Effector memory CD4-positive, alpha-beta T cell (primary cell): ENCODE data around the gene TRAK1.

Experiments used
- DNase-seq, 3 donors: peaks; one replicate each; pipeline ENCODE4 v3.0.0-alpha.2; 2020
- H3K27ac ChIP-seq: 2 replicates; pipeline ENCODE4 v1.7.0; 2013; ENCODE audit warnings: mild to moderate bottlenecking, low read length, moderate library complexity; ENCODE audit not compliant: insufficient read depth, poor library complexity, severe bottlenecking
- H3K27me3 ChIP-seq: replicated peaks from 2 replicates; pipeline ENCODE4 v1.7.0; 2013; ENCODE audit warnings: mild to moderate bottlenecking, low read length; ENCODE audit not compliant: insufficient read depth, control insufficient read depth, poor library complexity, severe bottlenecking
- H3K36me3 ChIP-seq: 2 replicates; pipeline ENCODE4 v1.7.0; 2013; ENCODE audit warnings: mild to moderate bottlenecking, low read length, moderate library complexity; ENCODE audit not compliant: control insufficient read depth, insufficient read depth
- H3K4me1 ChIP-seq: 2 replicates; pipeline ENCODE4 v1.7.0; 2013; ENCODE audit warnings: low read length, mild to moderate bottlenecking; ENCODE audit not compliant: control insufficient read depth, insufficient read depth, poor library complexity, severe bottlenecking
- H3K4me3 ChIP-seq: 2 replicates; pipeline ENCODE4 v1.7.0; 2013; ENCODE audit warnings: low read length, low read depth, mild to moderate bottlenecking; ENCODE audit not compliant: insufficient read depth, poor library complexity, severe bottlenecking
- H3K9me3 ChIP-seq: 2 replicates; pipeline ENCODE4 v1.7.0; 2013; ENCODE audit warnings: mild to moderate bottlenecking, low read length, moderate library complexity; ENCODE audit not compliant: control insufficient read depth

TRAK1 gene

GRCh38 chr3:42066516-42067181, 24.5 kb upstream of the TRAK1 start:
- H3K27me3 ChIP-seq, result no peaks in the 10 kb centered on the region
- no peak overlapping the region for H3K27ac ChIP-seq
- no peak for DNase-seq
- H3K4me3 ChIP-seq, result no peak overlapping the region
- H3K36me3 ChIP-seq, result no peaks in the 10 kb centered on the region
- H3K4me1 ChIP-seq, result no peaks in the 10 kb centered on the region
- no peaks in the 10 kb centered on the region for H3K9me3 ChIP-seq

GRCh38 chr3:42067326-42067725, 23.8 kb upstream of the TRAK1 start:
- DNase-seq, result no peak
- Histone ChIP-seq H3K27me3 (no peaks in the 10 kb centered on the region), H3K36me3 (no peaks in the 10 kb centered on the region), H3K4me1 (no peaks in the 10 kb centered on the region), H3K27ac (no peak overlapping the region), H3K9me3 (no peaks in the 10 kb centered on the region), H3K4me3 (no peak overlapping the region)

- Histone ChIP-seq H3K27me3 (no peaks in the 10 kb centered on the region), H3K4me1 (no peaks in the 10 kb centered on the region), H3K4me3 (no peak overlapping the region), H3K27ac (no peak overlapping the region), H3K9me3 (no peaks in the 10 kb centered on the region), H3K36me3 (no peaks in the 10 kb centered on the region)
- DNase-seq, result no peak
These were observed 22.7 kb upstream of the TRAK1 start for GRCh38 chr3:42068303-42069088.

- no peak for DNase-seq
- Histone ChIP-seq H3K27ac (no peak overlapping the region), H3K4me3 (no peak overlapping the region), H3K36me3 (no peaks in the 10 kb centered on the region), H3K27me3 (no peaks in the 10 kb centered on the region), H3K4me1 (no peaks in the 10 kb centered on the region), H3K9me3 (no peaks in the 10 kb centered on the region)
These were observed 21.1 kb upstream of the TRAK1 start for GRCh38 chr3:42070089-42070488.

GRCh38 chr3:42070524-42070923, 20.6 kb upstream of the TRAK1 start:
- Histone ChIP-seq H3K27ac (no peak overlapping the region), H3K4me1 (no peaks in the 10 kb centered on the region)

GRCh38 chr3:42071904-42072812, 19.0 kb upstream of the TRAK1 start:
- Histone ChIP-seq H3K27ac (no peak overlapping the region), H3K27me3 (no peaks in the 10 kb centered on the region), H3K4me3 (no peak overlapping the region), H3K9me3 (no peaks in the 10 kb centered on the region), H3K4me1 (no peaks in the 10 kb centered on the region), H3K36me3 (no peaks in the 10 kb centered on the region)
- DNase-seq, result no peak

More at GRCh38 chr3:42070524-42070923, 20.6 kb upstream of the TRAK1 start:
- Histone ChIP-seq H3K9me3 (no peaks in the 10 kb centered on the region), H3K4me3 (no peak overlapping the region), H3K27me3 (no peaks in the 10 kb centered on the region), H3K36me3 (no peaks in the 10 kb centered on the region)
- DNase-seq, result no peak

- H3K4me1 ChIP-seq, result no peaks in the 10 kb centered on the region
- no peak overlapping the region for H3K4me3 ChIP-seq
- H3K9me3 ChIP-seq, result no peaks in the 10 kb centered on the region
- no peaks in the 10 kb centered on the region for H3K27me3 ChIP-seq
- no peaks in the 10 kb centered on the region for H3K36me3 ChIP-seq
- DNase-seq, result no peak
- H3K27ac ChIP-seq, result no peak overlapping the region
These were observed 18.3 kb upstream of the TRAK1 start for GRCh38 chr3:42072831-42073301.

GRCh38 chr3:42077785-42078184, 13.4 kb upstream of the TRAK1 start:
- no peak for DNase-seq
- H3K27me3 ChIP-seq, result no peaks in the 10 kb centered on the region
- no peaks in the 10 kb centered on the region for H3K9me3 ChIP-seq
- H3K36me3 ChIP-seq, result no peaks in the 10 kb centered on the region
- peaks cover 12% of the 10 kb centered on the region for H3K4me1 ChIP-seq
- H3K27ac ChIP-seq, result no peak overlapping the region
- H3K4me3 ChIP-seq, result no peak overlapping the region

- Histone ChIP-seq H3K36me3 (no peaks in the 10 kb centered on the region), H3K27ac (no peak overlapping the region), H3K9me3 (no peaks in the 10 kb centered on the region), H3K27me3 (no peaks in the 10 kb centered on the region), H3K4me3 (no peak overlapping the region), H3K4me1 (peaks cover 12% of the 10 kb centered on the region)
- no peak for DNase-seq
These were observed 12.5 kb upstream of the TRAK1 start for GRCh38 chr3:42078677-42079076.
